ENCODE measurements around the gene SCD.
"Not testable (repeated sequence)": the region's sequence is repeated elsewhere in the genome, so short reads cannot be mapped to it uniquely, and the experiment has no call there.

GRCh38 chr10:100376656-100377055 lies 29.6 kb downstream of the SCD start:
- TF ChIP-seq STAG1 (CRISPR knock-in tag; IDR thresholded peaks at IDR 0.05); FOXM1 (CRISPR knock-in tag; IDR thresholded peaks at IDR 0.05); SAFB2 (CRISPR knock-in tag; IDR thresholded peaks at IDR 0.05; ENCODE audit: borderline replicate concordance, low read depth); SIN3A (IDR thresholded peaks at IDR 0.05; ENCODE audit: borderline replicate concordance, low read depth, low read length); SUZ12 (IDR thresholded peaks at IDR 0.05; ENCODE audit: low read depth, low read length): not testable (repeated sequence)
